Measurements from ENCODE around the gene H2BK1.

The H2BK1 gene

DNA sequence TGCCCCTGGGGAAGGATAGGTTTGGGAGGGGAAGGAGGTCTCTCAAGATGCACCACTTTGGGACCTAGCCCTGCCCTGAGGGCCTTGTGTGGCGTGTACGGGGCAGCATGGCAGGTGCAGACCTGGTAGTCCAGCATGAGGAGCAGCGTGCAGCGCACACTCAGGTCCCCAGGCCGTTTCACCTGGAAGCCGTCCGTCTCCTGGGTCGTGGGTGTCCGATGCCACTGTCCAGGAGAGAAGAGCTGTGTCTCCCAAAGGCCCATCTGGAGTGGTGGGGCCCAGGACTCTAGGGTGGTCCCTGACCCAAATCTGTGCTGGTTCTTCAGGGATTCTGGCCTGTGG is 31.4 kb upstream of the H2BK1 start:
- TF ChIP-seq, protein P1, sequence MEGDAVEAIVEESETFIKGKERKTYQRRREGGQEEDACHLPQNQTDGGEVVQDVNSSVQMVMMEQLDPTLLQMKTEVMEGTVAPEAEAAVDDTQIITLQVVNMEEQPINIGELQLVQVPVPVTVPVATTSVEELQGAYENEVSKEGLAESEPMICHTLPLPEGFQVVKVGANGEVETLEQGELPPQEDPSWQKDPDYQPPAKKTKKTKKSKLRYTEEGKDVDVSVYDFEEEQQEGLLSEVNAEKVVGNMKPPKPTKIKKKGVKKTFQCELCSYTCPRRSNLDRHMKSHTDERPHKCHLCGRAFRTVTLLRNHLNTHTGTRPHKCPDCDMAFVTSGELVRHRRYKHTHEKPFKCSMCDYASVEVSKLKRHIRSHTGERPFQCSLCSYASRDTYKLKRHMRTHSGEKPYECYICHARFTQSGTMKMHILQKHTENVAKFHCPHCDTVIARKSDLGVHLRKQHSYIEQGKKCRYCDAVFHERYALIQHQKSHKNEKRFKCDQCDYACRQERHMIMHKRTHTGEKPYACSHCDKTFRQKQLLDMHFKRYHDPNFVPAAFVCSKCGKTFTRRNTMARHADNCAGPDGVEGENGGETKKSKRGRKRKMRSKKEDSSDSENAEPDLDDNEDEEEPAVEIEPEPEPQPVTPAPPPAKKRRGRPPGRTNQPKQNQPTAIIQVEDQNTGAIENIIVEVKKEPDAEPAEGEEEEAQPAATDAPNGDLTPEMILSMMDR (IDR thresholded peaks at IDR 0.05; ENCODE audit: low read length, missing control alignments): no peak
- no peak for DNase-seq (ENCODE audit: low read depth)
- H3K4me3 ChIP-seq (replicated peaks; ENCODE audit: low read depth, low read length): no peak overlapping the region

DNA sequence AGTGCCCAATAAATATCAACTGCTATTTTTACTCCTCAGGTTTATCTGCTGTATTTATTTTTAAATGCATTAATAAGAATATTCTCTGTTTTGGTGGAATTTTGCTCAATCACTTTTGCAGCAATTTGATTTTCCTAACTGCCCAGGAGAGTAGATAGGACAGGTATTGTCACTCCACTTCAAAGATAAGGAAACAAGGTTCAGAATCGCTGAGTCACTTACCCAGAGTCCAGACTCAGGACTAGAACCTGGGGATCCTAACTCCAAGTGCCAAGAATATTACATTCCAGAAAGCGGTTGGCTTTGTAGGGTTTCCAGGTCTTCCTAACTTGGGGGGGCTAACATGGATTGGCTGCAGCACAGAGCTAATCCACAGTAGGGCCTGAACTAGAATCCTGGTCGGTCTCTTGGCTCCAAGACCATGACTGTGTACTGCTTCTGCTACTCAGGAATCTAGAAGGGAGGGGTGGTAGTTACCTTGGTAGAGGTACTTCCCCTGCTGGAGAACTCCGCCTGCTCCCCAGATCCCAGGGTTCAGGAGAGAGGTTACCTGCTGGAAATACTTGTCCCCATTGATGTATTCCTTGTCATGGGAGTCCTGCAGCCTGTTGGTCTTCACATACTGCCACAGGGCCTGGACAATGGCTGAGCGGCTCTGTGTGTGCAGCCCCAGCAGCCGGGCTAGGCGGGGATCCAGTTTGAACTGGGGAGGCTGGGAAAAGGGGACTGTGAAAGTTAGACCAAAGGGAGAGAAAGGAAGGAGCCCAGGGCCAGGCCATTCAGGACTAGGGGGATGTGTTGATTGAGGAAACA is 30.9 kb upstream of the H2BK1 start:
- no peak overlapping the region for H3K4me3 ChIP-seq (replicated peaks; ENCODE audit: low read depth, low read length)
- TF ChIP-seq, protein P1 (IDR thresholded peaks at IDR 0.05; ENCODE audit: low read length, missing control alignments): no peak
- DNase-seq (ENCODE audit: low read depth): no peak

DNA sequence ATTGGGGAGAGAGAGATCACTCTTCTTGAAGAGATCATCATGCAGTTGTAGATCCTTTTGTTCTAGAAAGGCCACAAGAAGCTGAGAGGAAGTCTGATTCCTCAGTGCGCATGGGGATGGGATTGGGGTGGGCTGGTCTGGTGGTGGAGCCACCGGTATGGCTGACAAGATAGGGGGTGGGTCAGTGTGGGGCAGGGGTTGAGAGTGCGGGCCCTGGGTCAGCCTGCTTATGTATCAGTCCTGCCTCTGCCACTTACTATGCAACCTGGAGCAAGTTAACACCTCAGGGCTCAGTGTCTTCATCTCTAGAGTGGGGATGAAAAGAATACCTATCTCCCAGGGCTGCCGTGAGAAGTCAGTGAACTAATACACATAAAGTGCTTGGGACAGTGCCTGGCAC is 30.2 kb upstream of the H2BK1 start:
- TF ChIP-seq, protein P1 (IDR thresholded peaks at IDR 0.05; ENCODE audit: low read length, missing control alignments): no peak
- no peak overlapping the region for H3K4me3 ChIP-seq (replicated peaks; ENCODE audit: low read depth, low read length)
- no peak for DNase-seq (ENCODE audit: low read depth)

DNA sequence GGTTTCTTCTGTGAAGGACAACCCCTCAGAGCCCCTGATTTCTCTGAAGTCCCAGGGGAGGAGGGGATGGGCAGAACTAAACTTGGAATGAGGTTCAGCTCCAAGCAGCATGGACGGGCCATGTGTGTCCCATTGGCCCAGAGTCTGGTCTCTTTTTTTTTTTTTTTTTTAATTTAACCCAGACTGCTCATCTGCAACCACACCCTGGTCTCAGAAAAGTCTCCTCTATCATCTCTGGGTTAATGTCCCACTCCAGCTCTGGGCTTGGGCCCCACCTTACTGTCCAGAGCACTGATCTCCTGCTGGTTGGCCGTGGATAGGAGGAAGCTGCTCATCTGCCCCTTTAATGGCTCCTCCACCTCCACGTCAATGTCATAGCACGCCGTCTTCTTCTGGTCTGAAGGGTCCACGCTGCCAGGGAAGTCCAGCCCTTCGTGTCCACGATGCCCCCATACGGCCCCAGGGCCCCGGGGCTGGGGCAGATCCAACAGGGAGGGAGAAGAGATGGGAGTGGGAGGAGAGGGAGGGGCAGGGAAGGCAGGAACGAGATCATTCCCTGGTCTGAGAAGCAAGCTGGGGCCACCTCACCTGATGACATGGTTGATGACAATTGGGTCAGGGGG is 29.7 kb upstream of the H2BK1 start:
- no peak for DNase-seq (ENCODE audit: low read depth)
- H3K4me3 ChIP-seq (replicated peaks; ENCODE audit: low read depth, low read length): no peak overlapping the region

DNA sequence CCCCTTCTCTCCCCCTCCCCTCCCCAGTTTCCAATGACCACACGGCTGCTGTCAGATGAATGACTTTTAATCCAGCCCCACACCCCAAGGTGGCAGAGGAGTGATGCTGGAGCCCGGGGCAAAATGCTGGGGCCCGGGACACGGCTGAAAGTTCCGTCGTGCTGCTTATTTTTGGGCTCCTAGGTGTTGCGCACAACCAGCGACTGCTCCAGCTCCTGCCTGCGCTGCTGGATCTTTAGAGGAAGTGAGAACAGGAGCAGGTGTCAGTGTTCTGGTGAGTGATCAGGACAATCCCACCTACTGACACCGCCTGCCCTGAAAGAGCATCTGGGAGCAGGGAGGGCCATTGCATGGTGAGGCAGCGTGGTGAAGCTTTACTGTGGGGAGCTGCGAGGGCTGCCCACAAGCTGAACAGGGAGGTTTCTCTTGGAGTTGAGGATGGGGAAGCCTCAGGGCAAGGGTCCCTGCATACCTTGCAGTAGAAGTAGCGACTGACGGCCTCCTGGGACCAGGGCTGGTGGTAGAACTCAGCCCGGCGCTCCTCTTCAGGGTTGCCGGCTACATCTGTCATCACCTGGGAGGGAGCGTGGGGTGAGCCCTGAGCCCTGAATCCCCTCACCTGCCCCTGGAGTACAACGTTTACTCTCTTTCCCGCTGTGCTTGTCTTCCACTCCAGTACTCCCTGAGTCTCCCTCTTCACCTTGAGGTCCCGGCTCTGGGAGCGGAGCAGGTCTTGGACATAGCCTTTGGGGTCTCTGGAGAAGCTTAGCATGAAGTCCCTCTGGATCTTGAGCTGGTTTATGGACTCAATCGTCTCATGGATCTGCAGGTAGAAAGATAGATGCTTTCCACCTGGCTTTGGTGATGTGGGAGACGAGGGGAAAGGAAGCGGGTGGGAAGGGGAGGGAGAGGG is 28.9 kb upstream of the H2BK1 start:
- H3K4me3 ChIP-seq (replicated peaks; ENCODE audit: low read depth, low read length): no peak overlapping the region
- TF ChIP-seq, protein P1 (IDR thresholded peaks at IDR 0.05; ENCODE audit: low read length, missing control alignments): no peak
- DNase-seq (ENCODE audit: low read depth): no peak

More for the DNA sequence above, 29.7 kb upstream of the H2BK1 start:
- TF ChIP-seq, protein P1 (IDR thresholded peaks at IDR 0.05; ENCODE audit: low read length, missing control alignments): no peak

DNA sequence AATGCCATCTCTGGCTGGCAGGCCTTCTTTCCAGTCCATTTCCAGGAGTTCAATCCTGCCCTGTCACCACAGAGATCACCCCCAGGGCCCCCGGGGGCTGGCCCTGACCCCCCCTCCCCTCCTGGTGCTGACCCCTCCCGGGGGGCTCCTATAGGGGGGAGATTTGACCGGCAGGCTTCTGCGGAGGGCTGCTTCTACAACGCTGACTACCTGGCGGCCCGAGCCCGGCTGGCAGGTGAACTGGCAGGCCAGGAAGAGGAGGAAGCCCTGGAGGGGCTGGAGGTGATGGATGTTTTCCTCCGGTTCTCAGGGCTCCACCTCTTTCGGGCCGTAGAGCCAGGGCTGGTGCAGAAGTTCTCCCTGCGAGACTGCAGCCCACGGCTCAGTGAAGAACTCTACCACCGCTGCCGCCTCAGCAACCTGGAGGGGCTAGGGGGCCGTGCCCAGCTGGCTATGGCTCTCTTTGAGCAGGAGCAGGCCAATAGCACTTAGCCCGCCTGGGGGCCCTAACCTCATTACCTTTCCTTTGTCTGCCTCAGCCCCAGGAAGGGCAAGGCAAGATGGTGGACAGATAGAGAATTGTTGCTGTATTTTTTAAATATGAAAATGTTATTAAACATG is 28.0 kb upstream of the H2BK1 start:
- H3K4me3 ChIP-seq (replicated peaks; ENCODE audit: low read depth, low read length): no peak overlapping the region
- TF ChIP-seq, protein P1 (IDR thresholded peaks at IDR 0.05; ENCODE audit: low read length, missing control alignments): no peak
- DNase-seq (ENCODE audit: low read depth): no peak

Measured in fibroblast of pulmonary artery (primary cell).